ENCODE results near the gene TGFBRAP1.

GRCh38 chr2:105317937-105318336 lies 11.6 kb downstream of the TGFBRAP1 start:
- TF ChIP-seq CTCF (IDR thresholded peaks at IDR 0.05) (no peak), EZH2 (IDR thresholded peaks at IDR 0.05) (no peak)
